HS-5 (cell line): ENCODE measurements around the gene C2CD2.

Source experiments
- DNase-seq: peaks from one replicate; pipeline ENCODE4 v3.0.0-alpha.2; 2012; ENCODE audit warnings: low read depth

The C2CD2 gene

DNA sequence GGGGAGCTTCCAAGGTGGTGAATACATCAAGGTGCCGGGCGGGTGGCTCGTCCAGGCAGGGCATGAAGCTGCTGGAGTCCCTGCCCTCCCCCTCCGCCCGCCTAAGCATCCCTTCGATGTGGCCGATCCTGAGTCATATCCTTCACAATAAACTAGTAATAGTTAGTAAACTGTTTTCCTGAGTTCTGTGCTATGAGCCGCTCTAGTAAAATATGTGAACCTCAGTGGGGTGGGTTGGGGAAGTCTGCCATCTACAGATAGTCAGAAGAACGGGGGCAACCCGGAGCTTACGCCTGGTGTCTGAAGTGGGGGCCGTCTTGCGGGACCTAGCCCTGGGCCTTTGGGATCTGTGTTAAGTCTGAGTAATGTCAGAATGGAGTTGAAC is 21.6 kb downstream of the C2CD2 start:
- DNase-seq: peak; percentile 85

DNA sequence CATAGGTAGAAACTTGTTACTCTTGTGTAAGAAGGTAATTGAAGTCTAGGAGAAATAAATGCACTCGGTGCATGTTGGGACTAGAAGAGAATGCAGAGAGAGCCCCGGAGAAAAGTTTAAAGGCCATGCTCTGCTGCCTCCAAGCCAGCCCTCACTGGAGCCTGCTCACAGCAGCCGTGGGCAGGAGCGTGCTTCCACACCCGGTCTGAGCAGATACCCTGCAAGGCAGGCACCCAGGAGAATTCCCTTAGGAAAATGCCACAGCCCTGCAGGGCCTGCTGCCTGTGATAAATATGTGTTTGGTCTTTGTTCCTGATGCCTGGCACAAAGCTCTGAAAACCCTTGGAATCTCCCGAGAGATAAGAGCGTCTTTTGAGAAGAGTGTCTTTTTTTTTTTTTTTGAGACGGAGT is 22.8 kb downstream of the C2CD2 start:
- no peak for DNase-seq

DNA sequence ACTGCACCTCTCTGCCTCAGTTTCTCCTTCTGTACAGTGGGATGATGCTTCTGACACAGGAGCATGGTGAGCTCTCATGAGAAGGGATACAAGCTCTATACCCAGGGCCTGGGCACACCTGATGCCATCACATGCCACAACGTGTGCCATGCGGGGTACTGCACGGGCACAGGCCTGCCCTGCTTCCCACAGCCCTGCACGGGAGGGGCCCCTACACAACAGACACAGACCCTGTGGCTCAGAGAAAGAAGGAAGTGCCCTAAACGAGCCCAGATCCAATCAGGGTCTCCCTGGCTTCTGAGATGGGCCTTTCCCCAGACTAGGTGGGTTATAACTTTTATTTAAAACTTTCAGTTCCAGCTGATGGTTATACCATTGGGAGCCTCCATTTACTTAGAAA is 24.6 kb downstream of the C2CD2 start:
- no peak for DNase-seq

DNA sequence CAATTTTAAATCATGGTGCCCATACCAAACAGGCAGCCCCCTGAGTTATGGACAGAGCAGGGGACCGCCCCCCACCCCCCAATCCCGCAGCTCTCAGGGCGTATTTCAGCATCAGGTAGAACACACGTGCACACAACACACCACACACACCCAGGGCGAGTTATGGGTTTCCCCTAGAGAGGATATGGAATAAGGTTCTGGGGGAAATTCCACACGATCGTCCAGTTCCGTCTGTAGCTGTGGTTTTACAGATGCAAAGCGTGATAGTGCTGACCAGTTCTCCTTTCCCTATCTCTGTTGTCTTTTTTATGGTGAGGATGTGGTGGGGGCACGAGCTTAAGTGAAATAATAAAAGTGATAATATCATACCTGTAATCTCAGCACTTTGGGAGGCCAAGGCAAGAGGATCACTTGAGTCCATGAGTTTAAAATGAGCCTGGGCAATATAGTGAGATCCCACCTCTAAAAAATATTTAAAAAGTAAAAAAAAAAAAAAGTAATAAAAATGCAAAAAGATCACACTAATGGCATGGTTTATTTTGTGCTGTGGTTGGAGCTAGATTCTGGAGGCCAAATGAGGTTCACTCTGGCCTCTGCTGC is 25.1 kb downstream of the C2CD2 start:
- no peak for DNase-seq

DNA sequence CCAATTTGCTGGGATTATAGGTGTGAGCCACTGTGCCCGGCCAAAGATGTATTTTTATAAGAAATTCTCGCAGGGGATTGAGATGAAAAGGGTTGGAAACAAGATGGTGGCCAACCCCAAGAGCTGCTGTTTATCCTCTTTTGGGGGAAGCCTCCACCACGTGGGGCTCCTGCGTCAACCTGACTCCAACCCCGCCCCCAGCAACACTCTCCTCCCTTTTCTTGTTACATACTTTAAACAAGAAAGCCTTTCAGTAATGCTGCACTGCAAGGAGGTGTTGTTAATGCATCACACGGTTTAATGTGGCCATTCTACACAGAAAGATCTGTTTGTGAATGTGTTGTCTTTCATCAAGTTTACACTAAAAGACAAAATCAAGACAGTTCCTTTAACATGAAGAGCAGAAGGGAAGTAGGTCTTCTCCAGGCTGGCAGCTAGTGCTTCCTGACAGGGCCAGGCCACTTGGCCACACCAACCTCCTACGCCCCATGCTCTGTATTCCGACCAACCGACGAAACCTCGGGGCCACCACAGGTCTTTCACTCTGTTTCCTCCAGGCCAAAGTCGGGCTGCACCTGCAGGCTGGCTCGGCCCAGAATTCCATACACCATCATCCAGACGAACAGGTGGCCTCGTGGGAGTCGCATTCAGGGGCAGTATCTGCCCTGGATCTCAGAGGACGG is 25.9 kb downstream of the C2CD2 start:
- no peak for DNase-seq

DNA sequence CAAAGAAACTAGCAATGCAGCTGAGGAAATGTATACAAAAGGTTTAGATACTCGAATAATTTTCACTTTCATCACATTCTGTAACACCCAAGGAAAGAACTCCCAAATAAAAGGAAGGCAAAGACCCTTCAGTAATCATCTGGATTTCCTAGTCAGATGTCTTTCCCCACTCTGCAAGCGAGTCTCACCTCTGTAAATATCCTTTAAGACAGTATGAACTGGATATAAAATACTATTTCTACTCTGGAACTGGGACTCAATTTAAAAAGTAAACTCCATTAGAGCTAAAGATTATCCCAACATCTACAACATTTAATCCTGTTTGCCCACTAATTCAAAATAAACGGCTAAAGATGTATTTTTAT is 27.0 kb downstream of the C2CD2 start:
- DNase-seq: no peak

DNA sequence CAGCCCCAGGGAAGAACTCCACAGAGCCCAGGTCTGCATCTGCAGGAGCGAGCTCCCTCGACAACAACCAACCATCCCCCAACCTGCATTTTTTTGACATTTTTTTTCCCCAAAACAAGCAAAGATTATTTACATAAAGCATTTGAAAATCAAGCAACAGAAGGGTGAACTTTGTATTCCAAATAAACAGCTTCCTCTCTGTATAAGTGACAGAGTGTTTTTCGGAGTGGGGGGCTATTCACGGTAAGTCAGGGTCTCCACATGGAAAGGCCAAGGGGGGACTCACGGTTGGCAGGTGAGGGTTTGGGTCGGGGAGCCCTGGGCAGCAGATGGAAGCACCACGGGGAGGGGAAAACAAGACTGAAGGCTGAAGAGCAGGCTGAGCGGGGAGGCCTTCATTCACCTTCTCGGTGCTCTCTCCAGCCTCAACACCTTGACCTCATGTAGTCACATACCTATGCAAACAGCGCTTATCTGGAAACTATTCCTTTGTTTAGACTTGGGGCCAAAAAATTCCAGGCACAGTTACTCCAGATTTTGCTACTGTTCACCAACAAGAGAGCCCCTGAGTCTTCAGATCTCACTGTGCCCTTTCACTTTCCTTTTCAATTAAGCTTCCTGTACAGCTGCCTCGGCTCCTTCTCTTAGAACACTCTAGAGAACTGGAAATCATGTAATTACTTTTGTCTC is 27.6 kb downstream of the C2CD2 start:
- no peak for DNase-seq

DNA sequence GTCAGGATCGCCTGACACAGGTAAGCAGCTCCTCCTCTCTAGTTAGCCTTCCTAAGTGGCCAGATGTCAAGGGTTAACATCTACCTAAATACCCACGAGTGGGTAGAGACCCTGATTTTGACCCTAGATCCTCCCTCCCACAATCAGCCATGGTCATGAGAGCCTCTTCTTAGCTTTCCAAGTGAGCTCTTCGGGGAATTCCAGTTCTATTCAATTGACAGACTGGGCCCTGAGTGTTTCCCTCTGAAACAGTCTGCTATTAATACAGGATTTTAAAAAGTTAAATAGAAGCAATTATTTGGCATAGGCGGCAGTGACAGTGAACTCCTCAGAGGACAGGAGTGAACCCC is 28.1 kb downstream of the C2CD2 start:
- DNase-seq: no peak

DNA sequence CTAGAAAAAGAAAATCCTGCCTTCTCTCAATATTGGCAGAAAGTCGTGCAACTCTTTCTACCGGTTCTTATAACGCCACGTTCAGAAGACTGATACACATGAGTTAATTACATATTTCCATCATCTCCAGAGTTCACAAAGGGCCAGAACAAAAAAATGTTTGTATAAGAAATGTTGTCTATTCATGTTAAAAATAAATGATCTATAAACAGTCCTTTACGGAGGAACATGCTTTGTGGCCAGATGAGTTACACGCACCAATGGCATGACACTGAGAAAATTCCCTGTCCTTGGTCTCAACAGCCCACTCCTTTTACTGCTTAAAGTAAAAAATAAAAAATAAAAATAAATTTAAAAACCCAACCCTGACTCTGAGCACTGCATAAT is 29.5 kb downstream of the C2CD2 start:
- no peak for DNase-seq

DNA sequence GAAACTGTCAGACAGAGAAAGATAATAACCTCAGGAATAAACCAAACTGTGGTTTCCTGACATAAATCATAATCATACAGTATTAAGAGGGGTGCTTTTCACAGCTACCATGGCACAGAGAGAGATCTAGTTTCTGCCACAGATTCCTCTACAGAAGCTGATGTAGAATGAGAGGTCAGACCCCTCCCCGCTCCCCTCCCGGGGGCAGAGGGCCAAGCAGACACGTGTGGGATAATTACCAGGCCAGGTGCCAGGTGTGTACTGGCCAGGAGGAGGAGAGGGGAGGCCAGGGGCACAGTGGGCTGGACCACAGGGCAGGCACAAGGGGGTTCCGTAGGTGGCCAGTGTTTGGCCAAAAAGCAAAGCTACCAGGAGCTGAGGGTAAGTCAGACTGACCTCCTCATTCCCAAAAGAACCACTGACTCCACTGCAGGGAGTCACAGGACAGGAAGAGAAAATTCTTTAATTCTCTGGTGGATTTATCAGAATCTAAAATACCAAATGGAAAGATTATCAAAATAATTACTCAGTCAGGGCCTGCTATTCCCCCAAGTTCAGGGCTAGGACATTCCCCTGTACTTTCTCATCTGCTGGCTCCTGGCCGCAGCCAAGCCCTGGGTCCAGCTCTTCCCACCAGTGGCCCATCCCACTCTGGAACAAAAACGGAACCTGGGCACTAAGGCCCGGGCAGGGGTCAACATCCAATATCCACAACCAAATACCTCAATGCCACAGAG is 30.0 kb downstream of the C2CD2 start:
- no peak for DNase-seq

DNA sequence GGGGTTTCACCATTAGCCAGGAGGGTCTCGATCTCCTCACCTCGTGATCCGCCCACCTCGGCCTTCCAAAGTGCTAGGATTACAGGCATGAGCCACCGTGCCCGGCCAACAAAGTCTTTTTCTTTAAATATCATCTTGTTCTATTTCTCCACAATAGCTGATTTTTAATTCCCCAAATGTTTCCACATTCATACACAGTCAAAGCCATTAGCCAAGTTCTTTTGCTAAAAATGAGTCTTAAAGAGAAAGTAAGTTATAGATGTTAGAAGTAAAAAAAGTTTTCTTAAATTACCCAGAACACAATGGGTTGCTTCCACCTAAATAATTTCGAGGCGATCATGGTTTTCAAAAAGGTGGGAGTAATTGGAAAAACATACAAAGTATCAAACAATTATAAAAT is 30.6 kb downstream of the C2CD2 start:
- DNase-seq: no peak

DNA sequence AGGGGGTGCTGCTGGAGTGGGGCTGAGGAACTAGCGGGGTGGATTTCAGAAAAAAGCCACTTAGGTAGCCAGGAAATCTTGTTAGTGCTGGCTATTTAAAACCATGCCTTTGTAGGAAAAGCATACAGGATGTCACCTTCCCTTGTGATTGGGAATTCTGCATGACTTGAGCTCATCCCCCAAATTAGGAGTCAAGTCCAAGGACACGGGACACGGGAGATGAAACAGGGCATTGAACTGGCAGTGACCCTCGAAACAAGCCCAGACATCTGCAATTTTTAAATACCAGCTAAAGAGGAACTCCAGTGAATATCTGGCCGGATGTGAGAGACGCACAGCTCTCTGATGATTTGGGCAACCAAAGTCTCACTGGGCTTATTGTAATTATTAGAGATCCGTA is 32.8 kb downstream of the C2CD2 start:
- DNase-seq: no peak

DNA sequence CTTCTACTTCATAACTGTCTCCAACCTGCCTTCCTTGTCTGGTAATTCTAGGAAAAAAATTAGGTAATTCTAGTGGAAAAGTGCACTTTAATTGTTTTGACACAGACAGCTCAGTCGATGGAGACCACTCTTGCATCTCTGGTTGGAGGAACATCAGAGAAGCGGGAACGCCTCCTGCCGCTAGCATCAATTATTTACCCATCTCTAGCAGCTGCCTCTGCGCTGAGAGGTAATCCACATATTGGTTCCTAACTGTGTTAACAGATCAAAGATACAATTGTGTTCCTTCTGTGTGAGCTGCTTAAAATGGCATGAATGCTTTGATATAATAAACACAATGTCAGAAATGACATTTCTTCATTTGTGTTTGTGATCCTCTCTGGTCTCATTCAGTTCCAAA is 33.3 kb downstream of the C2CD2 start:
- no peak for DNase-seq

DNA sequence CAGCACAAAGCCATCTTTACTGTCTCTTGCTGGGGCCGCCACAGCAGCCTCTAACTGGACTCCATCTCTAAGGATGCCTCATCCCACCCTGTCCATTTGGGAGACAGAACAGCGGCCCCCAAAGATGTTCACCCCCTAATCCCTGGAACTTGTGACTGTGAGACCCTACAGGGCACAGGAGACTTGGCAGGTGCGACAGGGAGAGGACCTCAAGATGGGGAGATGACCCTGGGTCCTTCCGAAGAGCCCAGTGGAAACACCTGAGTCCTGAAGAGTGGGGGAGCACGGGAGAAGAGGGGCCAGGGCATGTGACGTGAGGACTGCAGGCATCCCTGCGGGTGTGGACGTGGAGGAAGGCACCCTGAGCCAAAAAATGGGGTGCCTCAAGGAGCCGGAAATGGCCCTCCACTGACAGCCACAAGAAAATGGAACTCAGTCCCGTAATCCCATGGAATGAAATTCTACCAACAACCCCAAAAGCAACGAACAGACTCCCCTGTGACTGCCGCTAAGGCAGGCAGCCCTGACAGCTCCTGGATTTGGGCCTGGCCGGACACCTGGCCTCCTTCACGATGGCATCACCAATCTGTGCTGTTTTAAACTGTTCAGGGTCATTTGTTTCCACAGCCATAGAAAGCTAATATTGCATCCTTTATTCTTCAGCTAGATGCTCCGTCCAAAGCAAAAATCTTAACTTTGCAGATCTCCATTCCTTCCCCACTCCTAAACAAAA is 34.0 kb downstream of the C2CD2 start:
- DNase-seq: no peak

DNA sequence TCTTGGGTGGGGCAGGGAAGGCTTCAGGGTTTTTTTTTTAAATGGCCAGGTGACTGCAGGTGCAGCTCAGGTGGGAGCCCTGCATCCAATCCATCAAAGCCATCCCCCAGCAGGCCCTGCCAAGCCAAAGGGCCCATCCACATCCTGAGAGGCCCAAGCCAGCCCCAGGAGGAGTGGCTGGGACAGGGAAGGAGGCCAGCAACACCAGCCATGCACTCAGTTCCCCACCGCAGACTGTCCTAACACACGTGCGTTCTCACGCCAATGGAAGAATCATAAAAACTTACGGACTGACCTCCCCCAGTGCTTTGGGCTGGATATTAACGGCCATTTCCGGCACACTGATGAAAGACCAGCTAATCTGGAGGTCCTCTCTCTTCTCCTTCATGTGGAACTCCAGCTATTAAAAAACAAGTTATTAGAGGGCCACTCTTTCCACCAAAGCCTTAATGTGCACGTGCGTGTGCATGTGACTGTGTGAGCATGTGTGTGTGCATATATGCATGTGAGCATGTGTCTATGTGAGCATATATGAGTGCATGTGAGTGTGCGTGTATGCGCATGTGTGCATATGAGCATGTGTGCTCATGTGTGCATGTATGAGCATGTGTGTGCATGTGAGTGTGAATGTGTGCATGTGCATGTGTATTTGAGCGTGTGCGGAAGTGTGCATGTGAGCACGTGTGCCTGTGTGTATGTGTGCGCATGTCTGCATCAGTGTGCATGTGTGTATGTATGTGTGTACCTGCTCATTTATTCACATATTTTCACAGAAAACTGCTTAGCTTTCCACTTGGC is 35.1 kb downstream of the C2CD2 start:
- no peak for DNase-seq

DNA sequence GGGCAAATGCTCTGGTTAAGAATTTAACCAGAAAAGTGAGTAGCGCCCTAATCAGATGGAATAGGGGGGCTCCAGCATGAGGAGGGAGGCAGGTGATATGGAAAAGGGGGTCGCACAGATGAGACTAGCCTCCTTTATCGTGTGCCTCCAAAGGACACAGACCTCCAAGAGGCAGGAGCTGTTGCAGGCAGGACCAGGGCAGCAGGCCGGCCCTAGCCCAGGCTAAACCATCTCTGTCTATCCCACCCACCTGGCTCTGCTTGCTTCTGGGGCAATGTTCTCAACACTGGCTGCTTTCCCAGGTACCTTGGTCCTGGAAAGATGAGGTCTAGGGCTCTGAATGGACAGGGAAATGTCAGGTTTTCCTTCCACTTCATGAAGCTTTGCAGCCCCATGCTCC is 36.3 kb downstream of the C2CD2 start:
- DNase-seq: no peak

DNA sequence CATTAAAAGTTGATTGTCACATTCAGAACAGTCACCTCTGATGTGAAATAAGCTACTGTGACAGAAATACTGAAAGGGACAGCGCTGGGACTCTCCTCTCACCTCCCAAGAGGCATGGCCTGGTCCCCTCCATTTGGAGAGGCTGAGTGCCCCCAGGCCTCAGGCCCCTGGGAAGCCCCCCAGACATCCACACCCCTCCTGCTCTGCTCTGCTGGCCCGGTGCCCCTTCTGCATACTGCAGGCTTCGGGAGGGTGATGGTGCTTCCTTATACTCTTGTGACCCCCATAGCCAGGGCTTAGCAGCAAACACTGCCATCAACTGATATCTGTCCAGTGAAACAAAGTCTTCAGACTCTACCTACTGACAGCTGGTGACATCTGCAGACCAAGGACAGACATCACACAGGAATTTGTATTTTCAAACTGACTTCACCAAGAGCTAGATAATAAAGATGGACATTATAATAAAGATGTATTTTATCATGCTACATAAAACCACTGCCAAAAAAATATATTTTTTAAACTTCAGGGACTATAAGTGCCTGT is 36.9 kb downstream of the C2CD2 start:
- no peak for DNase-seq

DNA sequence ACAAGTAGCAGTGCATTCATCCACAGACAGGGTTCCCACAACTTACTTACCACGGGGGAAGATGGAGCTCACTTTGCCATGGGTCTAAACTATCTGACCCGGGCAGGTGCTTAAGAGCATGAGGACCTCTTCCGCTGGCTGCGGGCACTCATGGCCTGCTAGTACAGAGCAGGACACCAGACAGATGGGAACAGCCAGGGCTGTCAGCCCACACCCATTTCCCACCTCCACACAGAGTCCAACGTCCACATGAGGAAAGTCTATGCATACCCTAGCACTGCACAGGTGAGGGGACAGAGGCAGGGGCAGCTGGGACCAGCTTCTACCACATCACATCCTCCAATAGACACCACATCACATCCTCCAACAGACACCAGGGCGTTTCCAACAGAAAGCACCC is 38.9 kb downstream of the C2CD2 start:
- no peak for DNase-seq

DNA sequence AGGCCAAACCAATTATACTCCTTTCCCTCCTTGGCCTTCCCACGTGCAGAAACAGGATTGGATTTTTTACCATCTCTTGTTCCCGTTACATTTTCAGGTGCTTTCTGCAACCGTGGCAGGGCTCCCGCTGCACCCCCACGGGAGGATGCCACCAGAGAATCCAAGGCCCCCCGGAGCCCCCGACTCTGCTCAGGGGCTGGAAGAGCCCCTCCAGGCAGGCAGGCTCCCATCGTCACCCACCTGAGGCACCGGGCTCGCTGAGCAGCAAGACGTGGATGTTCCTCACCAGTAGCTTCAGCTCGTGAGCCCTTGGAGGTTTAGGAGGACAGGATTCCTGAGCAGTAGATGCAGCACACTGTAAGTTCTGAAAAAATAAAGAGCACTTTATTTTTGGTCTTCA is 39.5 kb downstream of the C2CD2 start:
- no peak for DNase-seq

DNA sequence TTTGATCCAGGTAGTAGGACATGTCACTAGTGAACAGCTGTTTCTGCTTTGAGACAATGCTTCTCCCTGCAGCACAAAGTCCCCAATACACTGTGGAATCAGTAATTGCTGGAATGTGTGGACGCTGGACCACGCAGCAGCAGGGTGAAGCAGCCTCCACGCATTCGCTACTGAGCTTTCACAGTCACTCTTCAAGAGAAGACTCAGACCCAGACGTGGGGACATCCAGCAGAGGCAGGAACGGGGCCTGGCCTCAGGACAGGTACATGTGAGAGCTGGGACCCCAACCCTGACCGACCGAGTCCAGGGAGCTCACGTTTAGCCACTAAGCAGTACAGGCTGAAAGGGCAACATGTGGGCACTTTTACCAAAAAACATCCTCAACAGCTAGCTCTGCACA is 40.6 kb downstream of the C2CD2 start:
- DNase-seq: no peak

DNA sequence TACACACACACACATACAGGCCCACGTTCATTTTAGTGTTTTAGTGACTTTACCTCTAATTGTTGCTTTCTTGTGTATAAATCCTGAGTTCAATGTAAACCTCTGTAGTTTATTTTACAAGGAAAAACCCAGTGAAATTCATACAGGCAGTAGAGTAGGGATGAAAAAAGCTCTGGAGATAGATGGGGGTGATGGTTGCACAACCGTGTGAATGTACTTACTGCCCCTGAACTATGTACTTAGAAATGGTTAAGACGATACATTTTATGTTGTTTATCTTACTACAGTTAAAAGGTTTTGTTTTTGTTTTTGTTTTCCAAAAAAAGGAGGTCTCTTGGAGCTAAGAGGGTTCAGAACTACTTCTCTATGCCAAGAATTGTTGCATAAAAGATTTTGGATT is 45.0 kb downstream of the C2CD2 start:
- DNase-seq: no peak
